SK-N-SH treated with all-trans-retinoic acid at 6 μM for 48 hours (cell line): ENCODE measurements around the gene GRIA3.
A peak's percentile ranks its signal among the peaks of the same experiment; 100 is the strongest.

Source experiments
- ATAC-seq: fragments of 200-7000 bp; cut with Tn5 transposase; 3 replicates; pipeline ENCODE4 v1.9.1; 2020; ENCODE audit warnings: mild to moderate bottlenecking, moderate library complexity
- ARNTL ChIP-seq: fragments of 450-650 bp; formaldehyde crosslinking; IDR thresholded peaks from 2 replicates; pipeline ENCODE4 v1.5.0; 2020; ENCODE audit warnings: low read depth, mild to moderate bottlenecking, moderate library complexity, borderline replicate concordance
- BACH2 ChIP-seq: fragments of 250-450 bp; sonication (Bioruptor Pico); IDR thresholded peaks from 2 replicates; pipeline ENCODE4 v1.9.0; 2021; ENCODE audit warnings: mild to moderate bottlenecking, borderline replicate concordance
- CSDC2 ChIP-seq: fragments of 250-450 bp; sonication (Bioruptor Pico); IDR thresholded peaks from 2 replicates; pipeline ENCODE4 v1.5.0; 2020; ENCODE audit warnings: mild to moderate bottlenecking, moderate library complexity
- ESRRG ChIP-seq: fragments of 250-450 bp; sonication (Bioruptor Pico); IDR thresholded peaks from 2 replicates; pipeline ENCODE4 v1.6.1; 2021; ENCODE audit warnings: mild to moderate bottlenecking
- GLIS3 ChIP-seq: fragments of 250-450 bp; sonication (Bioruptor Pico); IDR thresholded peaks from 2 replicates; pipeline ENCODE4 v1.5.0; 2020; ENCODE audit warnings: mild to moderate bottlenecking, moderate library complexity
- ISL1 ChIP-seq: fragments of 250-450 bp; sonication (Bioruptor Pico); IDR thresholded peaks from 2 replicates; pipeline ENCODE4 v2.1.2; 2022; ENCODE audit warnings: mild to moderate bottlenecking, moderate library complexity
- OSR1 ChIP-seq: fragments of 250-450 bp; sonication (Bioruptor Pico); IDR thresholded peaks from 2 replicates; pipeline ENCODE4 v1.8.0; 2022; ENCODE audit warnings: moderate library complexity, mild to moderate bottlenecking, inconsistent platforms
- PPARA ChIP-seq: fragments of 250-450 bp; sonication (Bioruptor Pico); IDR thresholded peaks from 2 replicates; pipeline ENCODE4 v1.5.0; 2020; ENCODE audit warnings: mild to moderate bottlenecking, borderline replicate concordance
- RARB ChIP-seq: fragments of 250-450 bp; sonication (Bioruptor Pico); IDR thresholded peaks from 2 replicates; pipeline ENCODE4 v1.8.0; 2021; ENCODE audit warnings: mild to moderate bottlenecking, moderate library complexity
- SNAI2 ChIP-seq: fragments of 250-450 bp; sonication (Bioruptor Pico); IDR thresholded peaks from 2 replicates; pipeline ENCODE4 v1.5.0; 2020; ENCODE audit warnings: mild to moderate bottlenecking, moderate library complexity
- TOX ChIP-seq: fragments of 250-450 bp; sonication (Bioruptor Pico); IDR thresholded peaks from 2 replicates; pipeline ENCODE4 v1.8.0; 2021; ENCODE audit warnings: mild to moderate bottlenecking, moderate library complexity, borderline replicate concordance
- ZC3H10 ChIP-seq: fragments of 250-450 bp; sonication (Bioruptor Pico); IDR thresholded peaks from 2 replicates; pipeline ENCODE4 v1.5.1; 2021; ENCODE audit warnings: mild to moderate bottlenecking, moderate library complexity
- ZFP3 ChIP-seq: fragments of 250-450 bp; sonication (Bioruptor Pico); IDR thresholded peaks from 2 replicates; pipeline ENCODE4 v1.5.0; 2020; ENCODE audit warnings: mild to moderate bottlenecking, moderate library complexity
- ZFP30 ChIP-seq: fragments of 450-650 bp; formaldehyde crosslinking; IDR thresholded peaks from 2 replicates; pipeline ENCODE4 v1.5.0; 2022; ENCODE audit warnings: mild to moderate bottlenecking, moderate library complexity
- ZNF565 ChIP-seq: fragments of 450-650 bp; formaldehyde crosslinking; conservative IDR thresholded peaks from 2 replicates; pipeline ENCODE4 v1.5.0; 2020; ENCODE audit warnings: low read depth, mild to moderate bottlenecking, moderate library complexity
- ZNF70 ChIP-seq: fragments of 450-650 bp; formaldehyde crosslinking; IDR thresholded peaks from 2 replicates; pipeline ENCODE4 v1.5.0; 2020; ENCODE audit warnings: mild to moderate bottlenecking, moderate library complexity
- TF ChIP-seq, protein P1 (sequence below): fragments of 250-450 bp; sonication (Bioruptor Pico); IDR thresholded peaks from 2 replicates; pipeline ENCODE4 v1.5.0; 2020; ENCODE audit warnings: mild to moderate bottlenecking, moderate library complexity
- TF ChIP-seq, protein P2 (sequence below): fragments of 250-450 bp; sonication (Bioruptor Pico); IDR thresholded peaks from 2 replicates; pipeline ENCODE4 v1.5.1; 2020; ENCODE audit warnings: low read depth, mild to moderate bottlenecking, moderate library complexity
- TF ChIP-seq, protein P3 (sequence below): fragments of 250-450 bp; sonication (Bioruptor Pico); IDR thresholded peaks from 2 replicates; pipeline ENCODE4 v1.8.0; 2020; ENCODE audit warnings: mild to moderate bottlenecking, moderate library complexity, borderline replicate concordance

Gene GRIA3

GRCh38 chrX:123140454-123140853 is 43.6 kb upstream of the GRIA3 start (continued):
- TF ChIP-seq, protein P1, sequence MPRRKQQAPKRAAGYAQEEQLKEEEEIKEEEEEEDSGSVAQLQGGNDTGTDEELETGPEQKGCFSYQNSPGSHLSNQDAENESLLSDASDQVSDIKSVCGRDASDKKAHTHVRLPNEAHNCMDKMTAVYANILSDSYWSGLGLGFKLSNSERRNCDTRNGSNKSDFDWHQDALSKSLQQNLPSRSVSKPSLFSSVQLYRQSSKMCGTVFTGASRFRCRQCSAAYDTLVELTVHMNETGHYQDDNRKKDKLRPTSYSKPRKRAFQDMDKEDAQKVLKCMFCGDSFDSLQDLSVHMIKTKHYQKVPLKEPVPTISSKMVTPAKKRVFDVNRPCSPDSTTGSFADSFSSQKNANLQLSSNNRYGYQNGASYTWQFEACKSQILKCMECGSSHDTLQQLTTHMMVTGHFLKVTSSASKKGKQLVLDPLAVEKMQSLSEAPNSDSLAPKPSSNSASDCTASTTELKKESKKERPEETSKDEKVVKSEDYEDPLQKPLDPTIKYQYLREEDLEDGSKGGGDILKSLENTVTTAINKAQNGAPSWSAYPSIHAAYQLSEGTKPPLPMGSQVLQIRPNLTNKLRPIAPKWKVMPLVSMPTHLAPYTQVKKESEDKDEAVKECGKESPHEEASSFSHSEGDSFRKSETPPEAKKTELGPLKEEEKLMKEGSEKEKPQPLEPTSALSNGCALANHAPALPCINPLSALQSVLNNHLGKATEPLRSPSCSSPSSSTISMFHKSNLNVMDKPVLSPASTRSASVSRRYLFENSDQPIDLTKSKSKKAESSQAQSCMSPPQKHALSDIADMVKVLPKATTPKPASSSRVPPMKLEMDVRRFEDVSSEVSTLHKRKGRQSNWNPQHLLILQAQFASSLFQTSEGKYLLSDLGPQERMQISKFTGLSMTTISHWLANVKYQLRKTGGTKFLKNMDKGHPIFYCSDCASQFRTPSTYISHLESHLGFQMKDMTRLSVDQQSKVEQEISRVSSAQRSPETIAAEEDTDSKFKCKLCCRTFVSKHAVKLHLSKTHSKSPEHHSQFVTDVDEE (CRISPR knock-in tag), result no peak
- TF ChIP-seq ESRRG (CRISPR knock-in tag) (no peak), OSR1 (CRISPR knock-in tag) (no peak)

DNA sequence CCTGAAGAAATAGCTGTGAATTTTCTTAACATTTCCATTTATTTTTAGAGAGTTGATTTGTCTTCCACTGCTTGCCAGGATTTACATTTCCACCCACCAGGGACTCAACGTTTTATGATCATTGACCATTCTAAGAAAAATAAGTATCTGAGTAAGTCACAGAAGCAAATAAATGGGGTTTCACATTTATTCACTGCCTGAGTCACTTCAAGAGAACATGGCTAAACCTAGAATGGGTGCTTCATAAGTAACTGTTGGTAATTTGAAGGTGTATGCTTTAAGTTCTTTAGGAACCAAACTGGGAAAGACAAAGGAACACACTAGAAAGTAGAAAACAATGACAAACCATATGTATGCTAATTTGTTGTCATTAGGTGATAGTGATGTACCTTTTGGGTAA is 43.2 kb upstream of the GRIA3 start:
- TF ChIP-seq ZFP30 (CRISPR knock-in tag) (no peak), TOX (CRISPR knock-in tag) (no peak), RARB (CRISPR knock-in tag) (no peak), ESRRG (CRISPR knock-in tag) (no peak), ZC3H10 (CRISPR knock-in tag) (no peak), ZNF70 (CRISPR knock-in tag) (no peak), ZFP3 (CRISPR knock-in tag) (no peak), ARNTL (CRISPR knock-in tag) (no peak), PPARA (CRISPR knock-in tag) (no peak), ZNF565 (no peak), CSDC2 (CRISPR knock-in tag) (no peak), GLIS3 (CRISPR knock-in tag) (no peak), BACH2 (CRISPR knock-in tag) (no peak), SNAI2 (CRISPR knock-in tag) (no peak)
- TF ChIP-seq, protein P2, sequence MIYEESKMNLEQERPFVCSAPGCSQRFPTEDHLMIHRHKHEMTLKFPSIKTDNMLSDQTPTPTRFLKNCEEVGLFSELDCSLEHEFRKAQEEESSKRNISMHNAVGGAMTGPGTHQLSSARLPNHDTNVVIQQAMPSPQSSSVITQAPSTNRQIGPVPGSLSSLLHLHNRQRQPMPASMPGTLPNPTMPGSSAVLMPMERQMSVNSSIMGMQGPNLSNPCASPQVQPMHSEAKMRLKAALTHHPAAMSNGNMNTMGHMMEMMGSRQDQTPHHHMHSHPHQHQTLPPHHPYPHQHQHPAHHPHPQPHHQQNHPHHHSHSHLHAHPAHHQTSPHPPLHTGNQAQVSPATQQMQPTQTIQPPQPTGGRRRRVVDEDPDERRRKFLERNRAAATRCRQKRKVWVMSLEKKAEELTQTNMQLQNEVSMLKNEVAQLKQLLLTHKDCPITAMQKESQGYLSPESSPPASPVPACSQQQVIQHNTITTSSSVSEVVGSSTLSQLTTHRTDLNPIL, result no peak
- TF ChIP-seq, protein P1 (CRISPR knock-in tag), result no peak
- TF ChIP-seq, protein P3, sequence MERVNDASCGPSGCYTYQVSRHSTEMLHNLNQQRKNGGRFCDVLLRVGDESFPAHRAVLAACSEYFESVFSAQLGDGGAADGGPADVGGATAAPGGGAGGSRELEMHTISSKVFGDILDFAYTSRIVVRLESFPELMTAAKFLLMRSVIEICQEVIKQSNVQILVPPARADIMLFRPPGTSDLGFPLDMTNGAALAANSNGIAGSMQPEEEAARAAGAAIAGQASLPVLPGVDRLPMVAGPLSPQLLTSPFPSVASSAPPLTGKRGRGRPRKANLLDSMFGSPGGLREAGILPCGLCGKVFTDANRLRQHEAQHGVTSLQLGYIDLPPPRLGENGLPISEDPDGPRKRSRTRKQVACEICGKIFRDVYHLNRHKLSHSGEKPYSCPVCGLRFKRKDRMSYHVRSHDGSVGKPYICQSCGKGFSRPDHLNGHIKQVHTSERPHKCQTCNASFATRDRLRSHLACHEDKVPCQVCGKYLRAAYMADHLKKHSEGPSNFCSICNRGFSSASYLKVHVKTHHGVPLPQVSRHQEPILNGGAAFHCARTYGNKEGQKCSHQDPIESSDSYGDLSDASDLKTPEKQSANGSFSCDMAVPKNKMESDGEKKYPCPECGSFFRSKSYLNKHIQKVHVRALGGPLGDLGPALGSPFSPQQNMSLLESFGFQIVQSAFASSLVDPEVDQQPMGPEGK, result no peak
- ATAC-seq, result no peak

GRCh38 chrX:123153846-123154335 is 30.2 kb upstream of the GRIA3 start:
- TF ChIP-seq ZNF70 (CRISPR knock-in tag), result no peak
- TF ChIP-seq CSDC2 (CRISPR knock-in tag), result no peak
- TF ChIP-seq ISL1, result peak; percentile 44
- no peak for TF ChIP-seq ARNTL (CRISPR knock-in tag)
- no peak for ATAC-seq

GRCh38 chrX:123155327-123155726 is 28.8 kb upstream of the GRIA3 start:
- no peak for ATAC-seq
- no peak for TF ChIP-seq ZNF565
- no peak for TF ChIP-seq RARB (CRISPR knock-in tag)
- TF ChIP-seq SNAI2 (CRISPR knock-in tag), result no peak
- TF ChIP-seq GLIS3 (CRISPR knock-in tag), result no peak
- no peak for TF ChIP-seq CSDC2 (CRISPR knock-in tag)
- TF ChIP-seq, protein P1 (CRISPR knock-in tag), result no peak
- TF ChIP-seq, protein P2, result no peak
